Activated T-cell treated with anti-CD3 and anti-CD28 coated beads for 48 hours (primary cell): ENCODE measurements around the gene PTGS1.

Experiments
- DNase-seq: peaks from one replicate; pipeline ENCODE4 v3.0.0-alpha.2; 2020; ENCODE audit warnings: low read depth

The PTGS1 gene

GRCh38 chr9:122374885-122375420 lies 4.1 kb downstream of the PTGS1 start:
- no peak for DNase-seq

GRCh38 chr9:122376796-122377195 lies 6.0 kb downstream of the PTGS1 start:
- DNase-seq, result no peak

- no peak for DNase-seq
Observed at GRCh38 chr9:122377241-122378164, 6.7 kb downstream of the PTGS1 start.

- DNase-seq, result no peak
Observed at GRCh38 chr9:122378236-122378635, 7.4 kb downstream of the PTGS1 start.

GRCh38 chr9:122379340-122379739 lies 8.5 kb downstream of the PTGS1 start:
- DNase-seq, result peak; percentile 15

- no peak for DNase-seq
Observed at GRCh38 chr9:122380293-122380692, 9.5 kb downstream of the PTGS1 start.

GRCh38 chr9:122381206-122381950 lies 10.6 kb downstream of the PTGS1 start:
- no peak for DNase-seq

- DNase-seq, result no peak
Observed at GRCh38 chr9:122382901-122383850, 12.4 kb downstream of the PTGS1 start.

GRCh38 chr9:122383992-122384461 lies 13.2 kb downstream of the PTGS1 start:
- no peak for DNase-seq

- DNase-seq, result no peak
Observed at GRCh38 chr9:122386311-122386872, 15.6 kb downstream of the PTGS1 start.

- no peak for DNase-seq
Observed at GRCh38 chr9:122387536-122387935, 16.7 kb downstream of the PTGS1 start.

GRCh38 chr9:122389195-122389594 lies 18.4 kb downstream of the PTGS1 start:
- DNase-seq, result no peak

- no peak for DNase-seq
Observed at GRCh38 chr9:122389799-122390481, 19.1 kb downstream of the PTGS1 start.

GRCh38 chr9:122392284-122392683 lies 21.5 kb downstream of the PTGS1 start:
- no peak for DNase-seq

- no peak for DNase-seq
Observed at GRCh38 chr9:122392714-122393113, 21.9 kb downstream of the PTGS1 start.

- DNase-seq, result no peak
Observed at GRCh38 chr9:122393284-122393983, 22.6 kb downstream of the PTGS1 start.

GRCh38 chr9:122394265-122395125 lies 23.7 kb downstream of the PTGS1 start:
- DNase-seq, result no peak

- no peak for DNase-seq
Observed at GRCh38 chr9:122396614-122397148, 25.9 kb downstream of the PTGS1 start.

- DNase-seq, result no peak
Observed at GRCh38 chr9:122397749-122398148, 26.9 kb downstream of the PTGS1 start.
